HUDEP-2 (cell line): ENCODE results near the gene RPS6KB2.

Experiments
- DNase-seq, 76 experiments: peaks; one replicate each; lab custom pipeline; 2025; ENCODE audit not compliant: unreplicated experiment in 76 of 76; lab: John Stamatoyannopoulos, UW

Gene RPS6KB2

GRCh38 chr11:67483831-67484665, 55.8 kb downstream of the RPS6KB2 start:
- peak in 2 of 76 experiments; percentile 9 to 13 for DNase-seq

GRCh38 chr11:67484847-67485311, 56.6 kb downstream of the RPS6KB2 start:
- peak in 36 of 76 experiments; percentile 5 to 48 (median 24) for DNase-seq
